Measurements from ENCODE around the gene TGIF2.

Gene TGIF2

GRCh38 chr20:36573103-36573797 lies at the start of gene TGIF2:
Gene TGIF2, plus strand, starts transcription at chr20:36573597. Its CDS starts 5,178 bp downstream, at chr20:36578775.
- peak within 1 kb of the TSS; percentile 68 for H3K4me3 ChIP-seq (ENCODE audit: low read length)
- peak; percentile 80 for DNase-seq (ENCODE audit: low read depth)
- TF ChIP-seq CTCF (conservative IDR thresholded peaks at IDR 0.05; ENCODE audit: low read length): no peak

GRCh38 chr20:36525620-36526365 lies 47.6 kb upstream of the TGIF2 start:
- no peak for DNase-seq (ENCODE audit: low read depth)
- H3K4me3 ChIP-seq (ENCODE audit: low read length): no peak overlapping the region
- TF ChIP-seq CTCF (conservative IDR thresholded peaks at IDR 0.05; ENCODE audit: low read length): no peak

- DNase-seq (ENCODE audit: low read depth): no peak
- H3K4me3 ChIP-seq (ENCODE audit: low read length): no peak overlapping the region
- TF ChIP-seq CTCF (conservative IDR thresholded peaks at IDR 0.05; ENCODE audit: low read length): no peak
Measured at GRCh38 chr20:36526521-36527011, 46.8 kb upstream of the TGIF2 start.

- TF ChIP-seq CTCF (conservative IDR thresholded peaks at IDR 0.05; ENCODE audit: low read length): no peak
- H3K4me3 ChIP-seq (ENCODE audit: low read length): no peak overlapping the region
Measured at GRCh38 chr20:36527331-36528125, 45.9 kb upstream of the TGIF2 start.

GRCh38 chr20:36528176-36528874 lies 45.1 kb upstream of the TGIF2 start:
- TF ChIP-seq CTCF (conservative IDR thresholded peaks at IDR 0.05; ENCODE audit: low read length): no peak
- no peak overlapping the region for H3K4me3 ChIP-seq (ENCODE audit: low read length)
- no peak for DNase-seq (ENCODE audit: low read depth)

More at GRCh38 chr20:36527331-36528125, 45.9 kb upstream of the TGIF2 start:
- no peak for DNase-seq (ENCODE audit: low read depth)

GRCh38 chr20:36528875-36529417 lies 44.5 kb upstream of the TGIF2 start:
- TF ChIP-seq CTCF (conservative IDR thresholded peaks at IDR 0.05; ENCODE audit: low read length): no peak
- no peak overlapping the region for H3K4me3 ChIP-seq (ENCODE audit: low read length)
- no peak for DNase-seq (ENCODE audit: low read depth)
